Measurements from ENCODE around the gene ATP8B4.

The ATP8B4 gene

DNA sequence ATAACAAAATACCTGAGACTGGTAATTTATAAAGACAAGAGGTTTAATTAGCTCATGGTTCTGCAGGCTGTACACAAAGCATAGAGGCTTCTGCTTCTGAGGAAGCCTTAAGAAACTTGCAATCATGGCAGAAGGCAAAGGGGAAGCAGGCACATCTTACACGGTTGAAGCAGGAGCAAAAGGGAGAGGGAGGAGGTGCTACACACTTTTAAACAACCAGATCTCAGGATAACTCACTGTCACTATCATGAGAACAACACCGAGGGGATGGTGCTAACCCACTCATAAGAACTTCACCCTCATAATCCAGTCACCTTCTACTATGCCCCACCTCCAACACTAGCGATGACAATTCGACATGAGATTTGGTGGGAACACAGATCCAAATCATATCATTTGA is 54.4 kb downstream of the ATP8B4 start:
- DNase-seq (ENCODE audit: low spot score) = no peak

DNA sequence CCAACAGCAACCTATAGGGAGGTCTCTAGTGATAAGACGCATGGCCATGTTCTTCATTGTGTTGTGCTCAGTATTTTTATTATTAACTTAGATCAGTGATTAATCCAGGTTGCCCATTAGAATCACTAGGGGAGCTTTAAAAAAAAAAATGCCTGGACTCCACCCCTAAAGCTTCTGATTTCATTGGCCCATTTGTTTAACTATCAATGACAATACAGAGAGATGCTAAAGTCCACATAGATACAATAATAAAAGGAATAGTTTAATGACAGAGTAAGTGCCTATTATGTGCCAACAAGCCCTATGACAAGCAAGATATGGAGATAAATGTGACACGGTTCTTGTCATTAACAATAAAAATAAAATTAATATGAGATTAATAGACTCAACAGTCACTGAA is 55.8 kb downstream of the ATP8B4 start:
- DNase-seq (ENCODE audit: low spot score) = no peak

DNA sequence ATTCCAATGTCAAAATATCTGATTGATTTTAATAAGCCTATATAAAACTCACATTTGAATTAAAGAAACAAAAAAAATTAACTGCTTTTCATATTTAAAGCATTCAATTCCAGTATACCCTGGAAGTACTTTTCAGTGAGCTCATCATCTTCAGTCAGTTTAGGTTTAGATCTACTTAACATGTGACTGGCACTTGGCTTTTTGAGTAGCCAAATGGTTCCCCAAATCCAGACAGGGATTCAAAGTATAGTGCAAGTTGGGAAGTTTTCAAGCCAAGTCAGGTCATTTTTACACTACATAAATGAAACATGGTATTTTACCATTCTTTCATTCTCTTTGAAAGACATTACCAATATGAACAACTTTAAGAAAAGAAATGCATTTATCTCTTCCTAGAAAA is 57.5 kb downstream of the ATP8B4 start:
- no peak for DNase-seq (ENCODE audit: low spot score)

DNA sequence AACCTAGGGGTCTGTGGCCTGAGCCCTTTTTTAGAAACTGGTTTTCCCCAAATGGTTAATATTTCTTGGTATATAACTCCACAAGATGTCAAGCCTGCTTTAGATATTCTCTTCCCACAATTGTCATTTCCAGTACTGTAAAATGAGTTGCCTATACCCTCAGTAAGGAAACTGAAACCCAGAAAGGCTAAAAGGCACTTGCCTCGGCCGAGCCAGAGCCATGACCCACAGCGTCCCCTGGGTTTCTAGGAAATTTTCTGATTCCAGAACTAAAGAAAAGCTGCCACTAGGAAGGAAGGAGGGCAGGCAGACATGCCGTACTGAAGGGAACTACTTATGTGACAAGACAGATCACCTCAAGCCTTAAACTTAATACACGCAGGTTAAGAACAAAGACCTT is 59.1 kb downstream of the ATP8B4 start:
- DNase-seq (ENCODE audit: low spot score) = no peak

DNA sequence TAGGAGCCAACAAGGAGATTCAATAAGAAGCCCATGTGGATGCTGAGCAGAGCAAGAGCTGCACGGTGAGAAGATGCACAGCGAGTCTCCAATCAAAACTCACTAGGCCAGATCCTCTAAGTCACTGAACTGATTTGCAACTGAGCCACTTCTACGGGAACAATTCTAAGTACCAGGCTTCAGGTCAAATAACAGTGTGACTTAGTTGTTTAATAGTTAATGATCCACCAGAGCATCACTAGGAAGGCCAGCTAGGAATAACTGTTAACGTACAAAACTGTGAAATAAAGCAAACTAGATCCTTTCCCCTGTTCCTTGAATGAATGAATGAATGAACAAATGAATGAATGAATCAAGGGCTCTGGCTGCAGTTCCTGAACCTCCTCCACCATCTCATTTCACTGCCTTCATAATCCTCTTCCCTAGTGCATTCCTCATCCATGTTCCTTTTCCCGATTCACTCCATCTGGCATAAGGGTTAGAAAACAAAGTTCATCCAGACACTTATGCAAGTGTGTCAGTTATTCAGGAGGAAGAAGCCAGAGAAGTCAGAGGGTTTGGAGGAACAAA is 59.7 kb downstream of the ATP8B4 start:
- DNase-seq (ENCODE audit: low spot score) = no peak

DNA sequence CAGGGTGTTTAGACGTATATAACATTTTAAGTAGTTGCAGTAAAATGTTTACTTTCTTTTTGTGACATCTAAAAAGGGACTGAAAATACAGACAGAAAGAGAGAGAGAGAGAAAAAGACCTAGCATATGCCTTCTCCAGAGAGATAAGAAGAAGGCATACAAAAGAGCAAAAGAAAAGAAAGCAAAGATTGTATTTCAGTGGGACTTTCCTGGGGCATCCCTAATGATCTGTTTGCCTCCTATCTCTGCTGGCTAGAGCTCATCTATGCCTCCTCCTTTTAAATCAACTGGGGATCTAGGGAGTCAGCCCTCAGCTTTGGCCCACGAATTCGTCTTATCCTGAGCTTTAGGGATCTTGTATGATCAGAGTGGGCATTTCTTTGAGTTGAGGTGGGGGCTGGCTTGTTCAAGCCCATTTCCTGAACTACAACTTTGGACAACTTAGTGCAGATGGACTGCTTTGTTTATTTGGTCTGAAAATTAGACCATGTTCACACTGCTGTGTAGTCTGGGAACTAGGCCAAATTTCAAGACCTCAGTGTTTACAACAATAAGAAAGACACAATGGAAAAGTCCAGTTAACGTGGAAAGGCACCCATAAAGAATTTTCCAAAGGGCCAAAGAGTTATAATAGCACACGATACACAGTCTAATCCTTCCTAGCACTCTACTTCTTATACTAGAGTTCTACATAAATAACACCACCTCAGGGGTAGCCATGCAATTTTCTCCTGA is 61.0 kb downstream of the ATP8B4 start:
- DNase-seq (ENCODE audit: low spot score) = no peak

DNA sequence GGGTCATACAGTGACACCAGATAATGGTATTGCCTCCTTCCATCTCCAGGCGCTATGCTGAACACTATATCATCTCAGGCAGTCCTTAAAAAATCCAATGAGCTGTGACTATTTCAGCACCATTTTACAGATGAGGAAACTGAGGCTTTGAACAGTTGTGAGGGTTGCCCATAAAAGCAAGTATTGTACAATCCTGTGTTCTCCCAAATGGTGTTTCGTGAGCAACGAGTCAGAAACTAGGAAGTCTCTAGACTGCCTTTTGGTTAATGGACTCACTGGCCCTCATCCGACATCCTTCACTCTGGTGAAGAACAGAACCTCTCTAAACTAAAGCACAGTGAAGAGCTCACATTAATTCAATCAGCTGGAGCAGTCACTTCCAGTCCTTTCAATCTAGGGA is 61.8 kb downstream of the ATP8B4 start:
- DNase-seq (ENCODE audit: low spot score) = no peak

DNA sequence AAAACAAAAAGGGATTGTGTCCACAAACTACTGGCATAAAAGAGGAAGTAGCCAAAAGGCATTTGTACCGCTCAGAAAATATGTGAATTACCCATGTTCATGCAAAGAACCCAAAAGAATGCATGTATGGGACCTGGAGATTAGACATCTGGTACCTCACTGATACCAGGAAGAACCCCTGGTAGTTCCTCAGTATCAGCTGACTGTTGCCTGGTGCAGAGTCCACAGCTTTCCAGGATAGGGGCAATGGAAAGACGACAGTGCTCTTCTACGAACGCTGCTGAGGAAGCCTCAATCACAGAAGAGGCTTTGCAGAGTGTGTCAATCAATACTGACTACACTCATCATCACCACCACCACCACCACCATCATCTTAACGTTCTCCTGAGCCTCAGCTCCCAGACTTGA is 63.3 kb downstream of the ATP8B4 start:
- peak; percentile 8 for DNase-seq (ENCODE audit: low spot score)

DNA sequence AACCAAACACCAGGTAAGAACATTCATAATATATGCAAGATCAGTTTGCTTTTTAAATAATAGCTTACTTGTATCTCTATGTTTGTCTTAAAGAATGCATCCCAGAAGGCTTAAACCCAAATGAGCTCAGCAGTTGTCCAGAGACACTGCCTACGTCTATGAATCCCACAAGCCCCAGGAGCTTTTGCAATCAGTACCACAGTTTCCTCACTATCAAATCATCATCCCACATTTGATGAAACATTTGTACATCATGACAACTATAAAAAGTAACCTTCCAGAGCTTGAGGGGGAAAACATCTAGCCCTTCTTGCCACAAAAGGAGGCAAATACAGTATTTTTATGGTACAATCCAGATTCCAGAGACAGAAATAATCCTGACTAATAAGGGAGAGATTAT is 63.7 kb downstream of the ATP8B4 start:
- DNase-seq (ENCODE audit: low spot score) = peak; percentile 52

DNA sequence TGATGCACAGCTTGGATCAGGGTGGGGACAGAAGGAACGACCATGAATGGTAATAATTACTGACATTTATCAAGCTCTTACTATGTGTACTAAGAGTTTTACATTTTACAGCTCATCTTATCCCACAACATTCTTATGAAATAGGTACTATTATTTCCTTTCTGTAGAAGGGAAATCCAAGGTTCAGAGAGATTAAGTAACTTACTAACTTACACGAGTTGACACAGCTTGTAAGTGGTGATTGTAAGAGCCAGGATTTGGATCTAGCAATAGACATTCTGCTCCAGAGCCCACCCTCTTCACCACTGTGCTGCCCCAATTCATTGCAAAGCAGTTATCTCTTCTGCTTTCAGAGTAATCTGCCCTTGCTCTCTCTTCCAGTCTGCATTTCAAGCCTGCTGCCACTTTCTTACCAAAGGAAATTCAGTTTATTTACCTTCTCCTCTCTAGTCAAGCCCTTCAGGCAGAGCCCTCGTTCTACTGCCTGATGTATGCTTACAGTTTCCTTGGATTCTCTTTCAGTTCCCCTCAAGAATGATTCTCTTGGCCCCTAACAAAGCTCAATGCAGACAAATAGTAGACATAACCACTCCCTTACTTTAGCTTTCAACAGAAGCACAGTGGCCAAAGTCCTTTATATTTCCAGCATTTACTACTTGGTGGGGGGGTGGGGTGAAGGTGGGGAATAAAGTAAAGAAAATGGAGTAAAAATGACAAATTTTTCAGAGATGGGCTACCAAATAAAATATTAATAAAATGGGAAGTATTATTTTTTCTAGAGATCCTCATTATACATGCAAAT is 65.8 kb downstream of the ATP8B4 start:
- no peak for DNase-seq (ENCODE audit: low spot score)

DNA sequence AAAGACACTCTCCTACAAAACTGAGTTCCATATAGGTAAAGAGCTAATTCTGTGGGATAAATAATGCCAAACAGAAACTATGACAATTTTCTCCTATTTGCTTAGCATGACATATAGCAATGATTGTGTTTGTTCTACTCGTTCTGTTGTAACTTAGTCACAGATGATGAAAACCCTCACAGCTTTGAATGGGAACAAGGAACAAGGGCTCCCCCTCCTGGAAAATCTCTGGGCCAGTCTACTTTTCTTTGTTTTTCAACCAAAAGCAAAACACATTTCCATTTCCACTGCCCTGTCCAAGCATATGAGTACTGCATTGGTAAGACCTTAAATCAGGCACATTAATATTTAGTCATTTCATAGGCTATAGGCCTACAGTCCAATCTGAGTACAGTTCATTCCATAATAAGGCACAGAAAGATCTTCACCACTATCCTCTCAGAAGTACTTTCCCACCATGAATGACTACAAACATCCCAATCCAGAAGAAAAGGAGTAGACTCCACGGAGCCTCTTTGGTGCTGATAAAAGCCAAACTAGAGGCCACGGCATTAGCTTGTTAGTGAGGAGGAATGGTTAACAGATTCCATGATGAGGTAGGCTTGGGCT is 67.1 kb downstream of the ATP8B4 start:
- peak; percentile 64 for DNase-seq (ENCODE audit: low spot score)

DNA sequence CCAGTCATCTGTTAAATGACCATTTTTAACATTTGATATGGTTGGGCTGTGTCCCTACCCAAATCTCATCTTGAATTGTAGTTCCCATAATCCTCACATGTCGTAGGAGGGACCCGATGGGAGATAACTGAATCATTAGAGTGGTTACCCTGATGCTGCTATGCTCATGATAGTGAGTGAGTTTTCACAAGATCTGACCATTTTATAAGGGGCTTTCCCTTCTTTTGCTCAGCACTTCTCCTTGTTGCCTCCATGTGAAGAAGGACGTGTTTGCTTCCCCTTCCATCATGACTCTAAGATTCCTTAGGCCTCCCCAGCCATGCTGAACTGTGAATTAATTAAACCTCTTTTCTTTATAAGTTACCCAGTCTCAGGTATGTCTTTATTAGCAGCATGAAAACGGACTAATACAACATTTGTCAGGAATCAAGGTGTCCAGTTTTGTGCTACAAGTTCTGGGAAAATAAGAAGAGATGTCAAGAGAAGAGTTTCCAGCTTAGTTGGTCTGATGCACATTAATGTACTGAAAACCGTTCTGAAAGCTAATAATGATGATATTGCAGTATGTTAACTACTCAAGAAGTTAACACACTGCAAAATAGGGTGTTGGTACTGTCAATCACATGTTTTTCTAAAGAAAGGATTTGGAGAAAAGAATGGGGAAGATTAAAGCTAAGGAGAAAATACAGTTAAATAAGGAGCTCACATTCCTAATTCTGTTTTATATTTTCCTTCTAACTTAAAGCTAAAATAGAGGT is 67.9 kb downstream of the ATP8B4 start:
- no peak for DNase-seq (ENCODE audit: low spot score)

DNA sequence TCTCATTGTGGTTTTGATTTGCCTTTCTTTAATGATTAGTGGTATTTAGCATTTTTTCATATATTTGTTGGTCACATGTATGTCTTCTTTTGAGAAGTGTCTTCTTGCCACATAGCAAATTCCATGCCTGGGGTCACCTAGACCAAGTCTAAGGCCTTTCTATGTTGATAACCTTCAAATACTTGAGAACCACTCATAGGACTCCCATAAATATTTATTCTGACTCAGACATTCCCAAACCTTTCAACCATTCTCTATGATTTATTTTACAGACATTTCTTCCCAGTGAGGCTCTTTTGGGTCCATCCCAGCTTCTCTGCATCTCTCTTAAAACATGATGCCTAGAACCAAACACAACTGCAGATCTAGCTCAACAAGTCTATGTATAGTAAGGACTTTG is 69.2 kb downstream of the ATP8B4 start:
- DNase-seq (ENCODE audit: low spot score) = peak; percentile 41

DNA sequence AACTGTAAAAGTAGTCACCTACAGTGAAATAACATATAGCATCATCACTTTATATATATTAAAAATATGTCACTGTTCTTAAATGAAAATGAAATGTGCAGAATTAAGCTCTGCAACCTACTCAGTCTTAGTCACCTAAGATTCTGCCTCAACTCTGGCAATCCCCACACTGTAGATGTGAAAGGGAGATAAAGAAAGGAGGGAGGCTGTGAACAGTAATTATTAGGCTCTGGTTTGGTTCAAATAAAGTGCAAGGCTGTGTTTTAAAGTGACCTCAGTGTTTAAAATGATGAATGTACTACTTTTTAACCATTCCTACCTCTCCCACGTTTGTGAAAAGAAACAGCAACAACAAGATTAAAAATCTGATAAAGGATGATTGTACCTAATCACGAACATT is 72.2 kb downstream of the ATP8B4 start:
- peak; percentile 26 for DNase-seq (ENCODE audit: low spot score)

DNA sequence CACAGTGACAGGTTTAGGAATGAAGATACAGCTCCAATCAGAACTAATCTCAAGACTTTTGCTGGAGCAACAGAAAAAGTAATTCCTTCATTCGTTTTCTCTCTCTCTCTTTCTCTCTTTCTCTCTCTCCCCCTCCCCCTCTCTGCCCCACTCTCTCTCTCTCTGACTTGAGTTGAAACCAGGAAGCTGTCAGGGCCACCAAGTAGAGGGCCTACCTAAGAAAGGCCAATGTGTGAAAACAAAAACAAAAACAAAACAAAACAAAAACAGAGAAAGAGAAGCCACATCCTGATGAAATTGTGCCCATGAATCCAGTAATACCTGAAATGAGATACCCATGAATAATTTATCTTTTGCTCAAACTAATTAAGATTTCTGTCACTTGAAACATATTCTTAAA is 72.9 kb downstream of the ATP8B4 start:
- no peak for DNase-seq (ENCODE audit: low spot score)

DNA sequence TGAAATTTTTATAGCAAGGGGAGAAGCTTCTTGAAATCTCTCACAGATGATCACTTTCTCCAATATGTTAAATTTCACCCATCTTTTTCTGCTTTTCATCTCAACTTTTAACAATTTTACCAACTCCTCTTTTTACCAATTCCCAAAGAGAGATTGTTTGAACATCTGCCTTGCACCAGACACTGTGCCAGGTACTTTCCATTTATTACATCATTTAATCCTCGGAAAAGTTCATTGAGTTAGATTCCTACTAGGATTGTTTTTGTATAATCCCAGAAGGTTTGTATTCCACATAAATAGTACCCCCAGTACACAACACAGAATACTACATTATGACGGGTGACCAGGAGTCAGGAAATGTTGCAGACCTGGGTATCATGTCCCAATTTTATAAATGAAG is 74.1 kb downstream of the ATP8B4 start:
- DNase-seq (ENCODE audit: low spot score) = no peak

DNA sequence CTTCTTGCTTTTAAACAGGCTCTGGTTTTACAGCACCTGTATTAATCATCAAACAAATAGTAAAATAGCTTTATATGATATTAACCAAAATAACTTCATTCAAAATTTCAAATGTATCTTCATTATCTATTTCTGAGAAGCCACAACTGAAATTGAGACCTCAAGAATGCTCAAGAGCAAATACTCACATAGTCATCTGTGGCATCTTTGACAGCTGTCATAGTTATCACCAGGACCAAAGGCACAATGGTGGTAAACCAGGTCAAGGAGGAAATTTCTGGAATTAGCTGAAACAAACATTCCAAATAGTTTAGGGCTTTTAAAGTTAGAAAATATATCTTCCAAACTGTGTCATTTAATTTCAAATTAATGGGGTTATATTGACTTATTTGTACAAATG is 74.6 kb downstream of the ATP8B4 start:
- DNase-seq (ENCODE audit: low spot score) = no peak

DNA sequence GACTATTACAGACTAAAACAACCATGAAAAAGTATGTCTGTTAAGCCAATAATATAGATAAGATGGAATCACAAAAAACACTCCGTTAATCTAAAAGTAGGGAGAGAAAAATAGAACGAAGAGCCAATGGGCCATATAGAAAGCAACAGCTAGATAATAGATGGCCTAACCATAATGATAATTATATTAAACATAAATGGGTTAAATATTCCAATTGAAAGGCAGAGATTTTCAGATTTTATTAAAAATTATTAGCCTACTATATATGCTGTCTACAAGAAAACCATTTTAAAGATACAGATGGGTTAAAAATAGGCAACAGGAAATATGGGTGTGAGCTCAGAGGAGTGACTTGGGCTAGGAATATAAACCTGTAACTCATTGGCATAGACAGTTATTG is 76.3 kb downstream of the ATP8B4 start:
- DNase-seq (ENCODE audit: low spot score) = no peak

DNA sequence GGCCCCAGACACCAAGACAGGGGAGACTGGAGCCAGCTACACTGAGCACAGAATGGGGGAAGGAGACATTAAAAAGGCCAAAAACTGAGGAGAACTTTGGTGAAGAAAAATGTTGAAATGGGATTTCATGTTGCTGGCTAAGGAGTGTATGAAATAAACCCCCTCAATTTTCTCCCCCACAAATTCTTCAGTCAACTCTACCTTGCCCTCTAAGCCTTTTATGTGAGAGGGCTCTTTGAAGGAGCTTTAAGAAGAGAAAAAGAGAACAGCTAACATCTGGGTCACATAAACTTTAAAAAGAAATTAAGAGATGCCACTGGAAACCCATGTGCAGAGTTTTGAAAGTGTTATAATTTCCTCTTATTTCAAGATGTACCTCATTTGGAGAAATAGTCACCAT is 88.6 kb downstream of the ATP8B4 start:
- no peak for DNase-seq (ENCODE audit: low spot score)

DNA sequence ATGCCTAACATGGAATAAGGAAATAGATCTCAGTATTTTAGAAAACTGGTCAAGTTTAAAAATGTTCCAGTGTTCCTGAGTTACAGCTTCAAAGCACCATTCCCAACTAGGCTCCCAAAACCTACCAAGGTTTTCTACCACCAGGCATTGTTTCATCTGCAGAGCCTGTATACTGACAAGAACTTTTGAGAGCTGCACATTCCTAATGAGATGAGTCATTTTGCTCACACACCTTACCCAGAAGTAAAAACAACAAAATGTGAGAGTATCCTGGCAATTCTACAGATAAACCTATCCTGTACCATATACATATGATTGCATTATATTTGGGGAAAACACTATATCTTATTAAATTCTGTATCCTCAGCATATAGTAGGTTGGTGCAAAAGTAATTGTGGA is 90.7 kb downstream of the ATP8B4 start:
- no peak for DNase-seq (ENCODE audit: low spot score)

DNA sequence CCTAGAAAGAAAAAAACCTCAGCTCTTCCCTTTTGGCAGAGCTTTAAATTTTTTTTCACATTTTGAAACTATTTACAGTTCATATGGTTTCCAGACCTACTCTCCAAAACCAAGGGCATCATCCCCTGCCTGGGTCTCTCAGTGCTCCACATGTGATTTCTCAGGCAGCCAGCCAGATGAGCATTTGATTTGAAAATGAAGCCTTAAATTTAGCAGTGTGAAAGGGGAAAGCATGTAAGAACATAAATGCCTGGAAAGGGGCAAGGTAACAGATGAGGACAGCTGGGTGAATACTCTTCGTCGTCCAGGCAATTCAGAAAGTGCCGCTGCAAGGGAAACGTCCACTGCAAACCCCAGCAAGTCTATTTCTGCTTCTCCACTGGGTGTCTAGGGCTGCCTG is 94.8 kb downstream of the ATP8B4 start:
- DNase-seq (ENCODE audit: low spot score) = peak; percentile 47

DNA sequence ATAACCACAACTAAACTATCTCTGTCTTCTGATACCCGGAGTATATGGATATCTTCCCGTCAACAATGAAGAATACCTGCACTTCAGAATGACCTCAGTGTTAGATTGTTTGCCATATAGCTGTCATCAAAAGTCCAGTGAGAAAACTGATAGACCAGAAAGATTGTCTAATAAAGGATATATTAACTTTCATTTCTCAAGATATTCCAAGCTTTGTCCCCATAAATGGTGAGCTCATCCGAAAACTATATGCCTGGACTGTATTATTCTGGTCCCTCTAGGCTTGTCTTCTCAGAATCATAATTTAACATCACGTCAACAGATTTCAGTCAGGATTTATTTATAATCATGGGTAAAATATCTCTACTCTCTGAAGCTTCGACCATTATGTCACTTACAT is 100.5 kb downstream of the ATP8B4 start:
- DNase-seq (ENCODE audit: low spot score) = no peak

Measured in GM03348 (cell line).